Transverse colon (tissue), 4 donors: ENCODE measurements around the gene EXOC6. TPM values are rescaled to one million over a fixed set of nuclear protein-coding genes. Genes with fewer than 3 reads are reported as not detected.

Source experiments
- DNase-seq: peaks from one replicate; pipeline ENCODE4 v3.0.0-alpha.2; 2019
- H3K27ac ChIP-seq, 4 donors: fragments of 200-600 bp; sonication (generic); 2 replicates each; pipeline ENCODE4 v1.5.1; 2016 to 2018; ENCODE audit warnings: inconsistent platforms in 4 of 4
- H3K27me3 ChIP-seq: fragments of 200-600 bp; sonication (generic); 2 replicates; pipeline ENCODE4 v1.5.1; 2017; ENCODE audit warnings: inconsistent platforms
- H3K36me3 ChIP-seq, 4 donors: fragments of 200-600 bp; sonication (generic); 2 replicates each; pipeline ENCODE4 v1.5.1; 2017 to 2019; ENCODE audit warnings: inconsistent platforms in 4 of 4
- H3K4me1 ChIP-seq, 4 donors: fragments of 200-600 bp; sonication (generic); 2 replicates each; pipeline ENCODE4 v1.5.1; 2017 to 2020; ENCODE audit warnings: inconsistent platforms in 4 of 4
- H3K4me3 ChIP-seq, 4 donors: fragments of 200-600 bp; sonication (generic); 1 replicate in 1 of 4; 2 replicates in 3 of 4; pipeline versions ENCODE4 v1.5.1 to v1.6.1; 2017 to 2019; ENCODE audit warnings: inconsistent platforms in 4 of 4
- H3K9me3 ChIP-seq, 2 donors: fragments of 200-600 bp; sonication (generic); 2 replicates each; pipeline ENCODE4 v1.5.1; 2017 to 2019; ENCODE audit warnings: inconsistent platforms in 2 of 2
- CTCF ChIP-seq, 5 experiments: fragments of 200-600 bp in 3 of 5; fragments of 450-650 bp in 2 of 5; sonication (generic) in 3 of 5; IDR thresholded peaks; 1 replicate in 2 of 5; 2 replicates in 3 of 5; pipeline ENCODE4 v1.5.1; 2016 to 2017; ENCODE audit warnings: antibody characterized with exemption in 5 of 5, inconsistent platforms in 3 of 5, mild to moderate bottlenecking in 2 of 5, moderate library complexity in 1 of 5
- EP300 ChIP-seq: sonication (generic); formaldehyde crosslinking; IDR thresholded peaks from one replicate; pipeline ENCODE4 v1.6.1; 2017; ENCODE audit warnings: antibody characterized with exemption, low read depth
- POLR2A ChIP-seq: fragments of 450-650 bp; IDR thresholded peaks from one replicate; pipeline ENCODE4 v1.6.1; 2016; ENCODE audit warnings: antibody characterized with exemption, mild to moderate bottlenecking, moderate library complexity
- POLR2AphosphoS5 ChIP-seq, 3 donors: sonication (generic); formaldehyde crosslinking; IDR thresholded peaks; one replicate each; pipeline ENCODE4 v1.6.1; 2016; ENCODE audit warnings: antibody characterized with exemption in 3 of 3
- WGBS, 2 donors: methylation state at CpG; one replicate each; pipeline ENCODE4 v1.1.5; 2018; ENCODE audit warnings: low coverage in 1 of 2; 5-methylcytosine and 5-hydroxymethylcytosine counted together
- in situ Hi-C, 4 donors: fragments of 200-750 bp; cut with MboI; loops; one replicate each; pipeline versions ENCODE4 v1.15.0 to v1.15.1; 2017; ENCODE audit warnings: low sequenced_read_pairs in 3 of 4, low pct_ligation_motif_present in 1 of 4, low pct_unique_long_range_greater_than_20kb in 1 of 4
- intact Hi-C: fragments of 100-400 bp; cut with DNase I; formaldehyde crosslinking; loops from one replicate; pipeline ENCODE4 v1.15.1; 2023; ENCODE audit warnings: low total_unique reads
- total RNA-seq, 4 donors: library from RNA; depleted of rRNA; stranded (reverse); fragments of >200 nt; gene quantifications; one replicate each; pipeline ENCODE4 v1.1.0, GENCODE V29; 2016

The EXOC6 gene
- total RNA-seq, 4 donors from 2014 or later: 1.9 to 13.1 (median 11.6) TPM

GRCh38 chr10:93067443-93068365 is 219.4 kb downstream of the EXOC6 start:
- peak overlapping the region in 1 of 4 donors; percentile 3 for H3K4me3 ChIP-seq
- no peak overlapping the region for H3K27ac ChIP-seq
- H3K4me1 ChIP-seq: peaks cover 6 to 36% (median 19%) of the 10 kb centered on the region in 4 donors
- TF ChIP-seq CTCF (IDR thresholded peaks at IDR 0.05): no peak
- TF ChIP-seq EP300: no peak
- no peak for TF ChIP-seq POLR2A
- TF ChIP-seq POLR2AphosphoS5 (IDR thresholded peaks at IDR 0.05): no peak
- no peaks in the 10 kb centered on the region for H3K9me3 ChIP-seq
- intact Hi-C loops: no loop called here
- no peaks in the 10 kb centered on the region for H3K36me3 ChIP-seq
- 18 to 21% methylated on average over 5 to 15 of the region's 17 CpGs for WGBS, 2 donors
- in situ Hi-C loops: no loop called here
- DNase-seq: no peak
- peaks cover 100% of the 10 kb centered on the region for H3K27me3 ChIP-seq

DNA sequence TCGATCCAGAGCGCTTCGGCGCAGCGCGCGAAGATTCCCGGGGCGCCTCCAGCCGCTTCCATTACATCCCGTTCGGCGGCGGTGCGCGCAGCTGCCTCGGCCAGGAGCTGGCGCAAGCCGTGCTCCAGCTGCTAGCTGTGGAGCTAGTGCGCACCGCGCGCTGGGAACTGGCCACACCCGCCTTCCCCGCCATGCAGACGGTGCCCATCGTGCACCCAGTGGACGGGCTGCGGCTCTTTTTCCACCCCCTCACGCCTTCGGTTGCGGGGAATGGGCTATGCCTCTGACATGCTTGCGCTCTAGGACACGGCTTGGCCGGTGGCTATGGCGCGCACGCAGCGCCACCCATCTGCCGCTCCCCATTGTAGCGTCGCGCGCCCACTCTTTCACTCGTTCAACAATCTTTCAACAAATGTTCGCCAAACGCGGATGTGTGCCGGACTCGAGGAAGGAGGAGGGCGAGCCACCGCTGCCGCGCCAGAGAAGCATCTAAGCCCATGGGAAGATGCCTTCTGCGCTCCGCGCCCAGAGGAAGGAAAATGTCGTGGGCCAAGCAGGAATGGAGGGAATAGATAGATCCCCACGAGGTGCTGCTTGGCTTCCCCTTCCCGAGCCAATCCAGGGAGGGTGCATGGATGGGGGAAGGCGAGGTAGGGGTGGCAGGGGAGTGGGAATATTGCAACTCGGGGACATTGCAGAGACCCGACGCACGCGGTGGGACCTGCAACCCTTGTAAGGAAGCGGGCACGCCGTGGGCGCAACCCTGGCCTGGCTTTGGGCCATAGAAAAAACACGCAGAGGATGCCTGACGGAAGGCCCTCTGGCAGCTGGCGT is 220.3 kb downstream of the EXOC6 start:
- peaks cover 100% of the 10 kb centered on the region for H3K27me3 ChIP-seq
- peaks cover 13 to 36% (median 20%) of the 10 kb centered on the region in 4 donors for H3K4me1 ChIP-seq
- H3K9me3 ChIP-seq: no peaks in the 10 kb centered on the region
- intact Hi-C loops (no loop called here), in situ Hi-C loops (no loop called here)
- no peak for DNase-seq
- H3K4me3 ChIP-seq: peak overlapping the region in 1 of 4 donors; percentile 3
- no peak for TF ChIP-seq POLR2A
- TF ChIP-seq CTCF (IDR thresholded peaks at IDR 0.05): no peak
- no peak for TF ChIP-seq EP300
- no peak for TF ChIP-seq POLR2AphosphoS5 (IDR thresholded peaks at IDR 0.05)
- WGBS, 2 donors: 12 to 14% methylated on average over 5 to 66 of the region's 73 CpGs
- no peaks in the 10 kb centered on the region for H3K36me3 ChIP-seq
- H3K27ac ChIP-seq: no peak overlapping the region

GRCh38 chr10:93069245-93069561 is 220.9 kb downstream of the EXOC6 start:
- Histone ChIP-seq H3K9me3 (no peaks in the 10 kb centered on the region), H3K36me3 (no peaks in the 10 kb centered on the region), H3K4me3 (no peak overlapping the region), H3K27ac (no peak overlapping the region), H3K4me1 (peaks cover 17 to 40% (median 25%) of the 10 kb centered on the region in 4 donors), H3K27me3 (peaks cover 100% of the 10 kb centered on the region)
- in situ Hi-C loops (no loop called here), intact Hi-C loops (no loop called here)
- 46 to 57% methylated on average over 4 to 10 of the region's 10 CpGs for WGBS, 2 donors
- no peak for DNase-seq
- TF ChIP-seq POLR2AphosphoS5 (IDR thresholded peaks at IDR 0.05): no peak
- TF ChIP-seq CTCF (IDR thresholded peaks at IDR 0.05): no peak
- no peak for TF ChIP-seq POLR2A
- no peak for TF ChIP-seq EP300
